Right atrium auricular region (tissue), 2 donors: ENCODE results near the gene NPTX1. TPM values are rescaled to one million over a fixed set of nuclear protein-coding genes. Genes with fewer than 3 reads are reported as not detected.

ENCODE experiments used
- DNase-seq: peaks from one replicate; pipeline ENCODE4 v3.0.0-alpha.2; 2019; ENCODE audit warnings: low spot score
- H3K27ac ChIP-seq, 2 donors: fragments of 200-600 bp; sonication (generic); 1 replicate in 1 of 2; 2 replicates in 1 of 2; pipeline ENCODE4 v1.5.1; 2016 to 2019
- H3K27me3 ChIP-seq, 2 donors: fragments of 200-600 bp; sonication (generic); one replicate each; pipeline versions ENCODE4 v1.5.1 to v1.6.0; 2017 to 2019
- H3K36me3 ChIP-seq: fragments of 200-600 bp; sonication (generic); one replicate; pipeline ENCODE4 v1.5.1; 2016
- H3K4me1 ChIP-seq, 2 donors: fragments of 200-600 bp; sonication (generic); one replicate each; pipeline versions ENCODE4 v1.5.1 to v1.6.0; 2017 to 2019
- H3K4me3 ChIP-seq, 2 donors: fragments of 200-600 bp; sonication (generic); 1 replicate in 1 of 2; 2 replicates in 1 of 2; pipeline ENCODE4 v1.5.1; 2017 to 2019; ENCODE audit warnings: mild to moderate bottlenecking in 1 of 2, moderate library complexity in 1 of 2
- H3K9me3 ChIP-seq, 2 donors: fragments of 200-600 bp; sonication (generic); one replicate each; pipeline ENCODE4 v1.5.1; 2019
- CTCF ChIP-seq, 2 donors: fragments of 200-600 bp; sonication (generic); IDR thresholded peaks; one replicate each; pipeline ENCODE4 v1.5.1; 2019; ENCODE audit warnings: antibody characterized with exemption in 2 of 2
- total RNA-seq, 2 donors: library from RNA; depleted of rRNA; stranded (reverse); fragments of >200 nt; gene quantifications; one replicate each; pipeline ENCODE4 v1.1.0, GENCODE V29; 2016

NPTX1 gene
- total RNA-seq, 2 donors from 2014 or later = not detected

- Histone ChIP-seq H3K27me3 (no peaks in the 10 kb centered on the region), H3K4me3 (no peak overlapping the region), H3K9me3 (no peaks in the 10 kb centered on the region), H3K27ac (no peak overlapping the region), H3K36me3 (no peaks in the 10 kb centered on the region), H3K4me1 (no peaks in the 10 kb centered on the region)
- DNase-seq = no peak
- TF ChIP-seq CTCF (IDR thresholded peaks at IDR 0.05) = no peak
Measured at GRCh38 chr17:80494547-80494946, 18.1 kb upstream of the NPTX1 start.

GRCh38 chr17:80492343-80493136 is 16.1 kb upstream of the NPTX1 start:
- no peak for TF ChIP-seq CTCF (IDR thresholded peaks at IDR 0.05)
- H3K36me3 ChIP-seq = no peaks in the 10 kb centered on the region
- no peaks in the 10 kb centered on the region for H3K9me3 ChIP-seq
- DNase-seq = no peak
- H3K27ac ChIP-seq = no peak overlapping the region
- no peaks in the 10 kb centered on the region for H3K4me1 ChIP-seq
- no peaks in the 10 kb centered on the region for H3K27me3 ChIP-seq
- H3K4me3 ChIP-seq = no peak overlapping the region

GRCh38 chr17:80491478-80492342 is 15.3 kb upstream of the NPTX1 start:
- no peak for DNase-seq
- TF ChIP-seq CTCF (IDR thresholded peaks at IDR 0.05) = no peak
- Histone ChIP-seq H3K9me3 (no peaks in the 10 kb centered on the region), H3K27me3 (no peaks in the 10 kb centered on the region), H3K36me3 (no peaks in the 10 kb centered on the region), H3K27ac (no peak overlapping the region), H3K4me1 (no peaks in the 10 kb centered on the region), H3K4me3 (no peak overlapping the region)

GRCh38 chr17:80487511-80487910 is 11.1 kb upstream of the NPTX1 start:
- Histone ChIP-seq H3K4me3 (no peak overlapping the region), H3K36me3 (no peaks in the 10 kb centered on the region), H3K27me3 (no peaks in the 10 kb centered on the region), H3K4me1 (no peaks in the 10 kb centered on the region), H3K27ac (no peak overlapping the region), H3K9me3 (no peaks in the 10 kb centered on the region)
- no peak for TF ChIP-seq CTCF (IDR thresholded peaks at IDR 0.05)
- DNase-seq = no peak

GRCh38 chr17:80486692-80487091 is 10.3 kb upstream of the NPTX1 start:
- H3K27me3 ChIP-seq = peaks cover 0 to 7% of the 10 kb centered on the region in 2 donors
- H3K4me3 ChIP-seq = no peak overlapping the region
- H3K4me1 ChIP-seq = no peaks in the 10 kb centered on the region
- H3K27ac ChIP-seq = no peak overlapping the region
- no peak for DNase-seq
- TF ChIP-seq CTCF (IDR thresholded peaks at IDR 0.05) = no peak
- no peaks in the 10 kb centered on the region for H3K36me3 ChIP-seq
- H3K9me3 ChIP-seq = no peaks in the 10 kb centered on the region
